PC-3 (cell line): ENCODE results near the gene CDH22. TPM values are rescaled to one million over a fixed set of nuclear protein-coding genes. Genes with fewer than 3 reads are reported as not detected.

Source experiments
- ATAC-seq: fragments of 200-7000 bp; cut with Tn5 transposase; 2 replicates; pipeline ENCODE4 v1.9.1; 2020; ENCODE audit warnings: mild to moderate bottlenecking, moderate library complexity
- BruUV-seq: library from RNA; stranded (reverse); fragments of 400-500 nt; replicated peaks from 2 replicates; lab custom pipeline; 2021; lab: Mats Ljungman, UMichigan
- CTCF ChIA-PET: fragments of 300-600 bp; sonication (Branson Sonifier 250); formaldehyde crosslinking; loops from one replicate; lab custom pipeline; 2022; ENCODE audit warnings: antibody characterized with exemption; lab: Charles Lee
- POLR2A ChIA-PET: fragments of 300-600 bp; sonication (Branson Sonifier 250); formaldehyde crosslinking; loops from one replicate; lab custom pipeline; 2022; ENCODE audit warnings: antibody characterized with exemption; ENCODE audit not compliant: unreplicated experiment; lab: Charles Lee
- DNase-seq: peaks from one replicate; pipeline ENCODE4 v3.0.0-alpha.2; 2015
- H2AFZ ChIP-seq: fragments of 300-600 bp; sonication (generic); 2 replicates; pipeline ENCODE4 v1.6.0; 2016; ENCODE audit warnings: antibody characterized with exemption, low read length
- H3F3A ChIP-seq: fragments of 300-600 bp; sonication (generic); one replicate; pipeline ENCODE4 v1.6.0; 2017; ENCODE audit warnings: antibody characterized with exemption, low read length, control low read depth, mild to moderate bottlenecking; ENCODE audit not compliant: unreplicated experiment
- H3K27ac ChIP-seq: fragments of 300-600 bp; sonication (generic); 2 replicates; pipeline ENCODE4 v1.5.1; 2016; ENCODE audit warnings: mild to moderate bottlenecking, low read length
- H3K27me3 ChIP-seq: fragments of 300-600 bp; sonication (generic); 2 replicates; pipeline ENCODE4 v1.6.1; 2016; ENCODE audit warnings: low read length, mixed read lengths
- H3K36me3 ChIP-seq: fragments of 300-600 bp; sonication (generic); 2 replicates; pipeline ENCODE4 v1.6.1; 2016; ENCODE audit warnings: low read depth, mixed run types, low read length, mixed read lengths
- H3K4me1 ChIP-seq: fragments of 300-600 bp; sonication (generic); 2 replicates; pipeline ENCODE4 v1.5.1; 2016; ENCODE audit warnings: low read length; ENCODE audit not compliant: insufficient read depth
- H3K4me2 ChIP-seq: fragments of 300-600 bp; sonication (generic); 2 replicates; pipeline ENCODE4 v1.6.0; 2016; ENCODE audit warnings: low read length
- H3K4me3 ChIP-seq: fragments of 300-600 bp; sonication (generic); 2 replicates; pipeline ENCODE4 v1.5.1; 2016; ENCODE audit warnings: mild to moderate bottlenecking, low read length, mixed read lengths
- H3K79me2 ChIP-seq: fragments of 300-600 bp; sonication (generic); 2 replicates; pipeline ENCODE4 v1.6.1; 2017; ENCODE audit warnings: low read length, mixed read lengths
- H3K9ac ChIP-seq: fragments of 300-600 bp; sonication (generic); 2 replicates; pipeline ENCODE4 v1.6.0; 2016; ENCODE audit warnings: mild to moderate bottlenecking, low read length
- H3K9me2 ChIP-seq: fragments of 300-600 bp; sonication (generic); replicated peaks from 2 replicates; pipeline ENCODE4 v1.6.1; 2016; ENCODE audit warnings: mixed run types, low read length, mixed read lengths
- H3K9me3 ChIP-seq: fragments of 300-600 bp; sonication (generic); 2 replicates; pipeline ENCODE4 v1.6.1; 2016; ENCODE audit warnings: low read length, mixed read lengths
- H4K20me1 ChIP-seq: fragments of 300-600 bp; sonication (generic); 2 replicates; pipeline ENCODE4 v1.6.1; 2016; ENCODE audit warnings: low read length, mixed read lengths
- EZH2 ChIP-seq: fragments of 300-600 bp; sonication (generic); IDR thresholded peaks from one replicate; pipeline ENCODE4 v1.6.1; 2017; ENCODE audit warnings: antibody characterized with exemption, mild to moderate bottlenecking, low read length; ENCODE audit not compliant: unreplicated experiment
- EZH2phosphoT487 ChIP-seq: fragments of 300-600 bp; sonication (generic); IDR thresholded peaks from 2 replicates; pipeline ENCODE4 v1.6.1; 2018; ENCODE audit warnings: mild to moderate bottlenecking, antibody characterized with exemption, low read length, borderline replicate concordance
- intact Hi-C: fragments of 100-400 bp; cut with micrococcal nuclease; formaldehyde crosslinking; loops from 2 replicates; pipeline ENCODE4 v1.9.0; 2023
- total RNA-seq: library from RNA; depleted of rRNA; stranded (reverse); fragments of >200 nt; gene quantifications from 2 replicates; pipeline ENCODE4 v1.2.3, GENCODE V29; 2014
- TF ChIP-seq, protein P1 (sequence below): fragments of 300-600 bp; sonication (generic); conservative IDR thresholded peaks from 2 replicates; pipeline ENCODE4 v1.5.1; 2017; ENCODE audit warnings: antibody characterized with exemption, low read depth, mild to moderate bottlenecking, low read length

CDH22 gene
- total RNA-seq, 1 experiment from 2014 or later: not detected

GRCh38 chr20:46267108-46268105 is 40.9 kb downstream of the CDH22 start:
- H3K4me3 ChIP-seq: no peak overlapping the region
- no peak for DNase-seq
- TF ChIP-seq EZH2 (no peak), EZH2phosphoT487 (no peak)
- TF ChIP-seq, protein P1, sequence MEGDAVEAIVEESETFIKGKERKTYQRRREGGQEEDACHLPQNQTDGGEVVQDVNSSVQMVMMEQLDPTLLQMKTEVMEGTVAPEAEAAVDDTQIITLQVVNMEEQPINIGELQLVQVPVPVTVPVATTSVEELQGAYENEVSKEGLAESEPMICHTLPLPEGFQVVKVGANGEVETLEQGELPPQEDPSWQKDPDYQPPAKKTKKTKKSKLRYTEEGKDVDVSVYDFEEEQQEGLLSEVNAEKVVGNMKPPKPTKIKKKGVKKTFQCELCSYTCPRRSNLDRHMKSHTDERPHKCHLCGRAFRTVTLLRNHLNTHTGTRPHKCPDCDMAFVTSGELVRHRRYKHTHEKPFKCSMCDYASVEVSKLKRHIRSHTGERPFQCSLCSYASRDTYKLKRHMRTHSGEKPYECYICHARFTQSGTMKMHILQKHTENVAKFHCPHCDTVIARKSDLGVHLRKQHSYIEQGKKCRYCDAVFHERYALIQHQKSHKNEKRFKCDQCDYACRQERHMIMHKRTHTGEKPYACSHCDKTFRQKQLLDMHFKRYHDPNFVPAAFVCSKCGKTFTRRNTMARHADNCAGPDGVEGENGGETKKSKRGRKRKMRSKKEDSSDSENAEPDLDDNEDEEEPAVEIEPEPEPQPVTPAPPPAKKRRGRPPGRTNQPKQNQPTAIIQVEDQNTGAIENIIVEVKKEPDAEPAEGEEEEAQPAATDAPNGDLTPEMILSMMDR: no peak
- no peaks in the 10 kb centered on the region for H3K36me3 ChIP-seq
- H3K9me2 ChIP-seq: no peaks in the 10 kb centered on the region
- H3K27me3 ChIP-seq: peaks cover 26% of the 10 kb centered on the region; the same call in 1 of the 2 replicates
- H3K79me2 ChIP-seq: no peaks in the 10 kb centered on the region
- no peak for ATAC-seq
- no peaks in the 10 kb centered on the region for H4K20me1 ChIP-seq
- no peaks in the 10 kb centered on the region for H3F3A ChIP-seq
- H3K27ac ChIP-seq: no peak overlapping the region
- POLR2A ChIA-PET: no interaction called here
- CTCF ChIA-PET: no interaction called here
- intact Hi-C loops: no loop called here
- H3K4me1 ChIP-seq: no peaks in the 10 kb centered on the region
- no peak overlapping the region for H2AFZ ChIP-seq
- no peak overlapping the region for H3K4me2 ChIP-seq
- no TSS peak for BruUV-seq
- H3K9me3 ChIP-seq: no peaks in the 10 kb centered on the region
- no peak overlapping the region for H3K9ac ChIP-seq

DNA sequence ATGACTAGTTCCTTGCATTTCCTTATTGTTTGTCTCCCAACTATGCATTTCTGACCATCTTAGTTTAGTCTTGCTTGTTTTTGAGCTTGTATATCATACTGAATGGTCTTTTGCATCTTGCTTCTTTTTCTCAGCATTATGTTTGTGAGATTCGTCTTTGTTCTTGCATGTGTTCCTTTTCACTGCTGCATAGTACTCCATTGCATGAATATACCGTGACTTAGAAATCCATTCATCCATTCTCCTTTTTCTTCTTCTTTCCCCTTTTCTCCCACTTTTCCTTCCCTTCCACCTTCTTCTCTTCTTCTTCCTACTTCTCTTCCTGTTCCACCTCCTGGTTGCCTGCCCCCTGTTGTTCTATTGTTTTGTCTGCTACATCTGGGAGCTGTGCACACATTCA is 42.8 kb downstream of the CDH22 start:
- Histone ChIP-seq H2AFZ (no peak overlapping the region), H3K9me2 (no peaks in the 10 kb centered on the region), H3K27me3 (peaks cover 17% of the 10 kb centered on the region; the same call in 1 of the 2 replicates), H3K9ac (no peak overlapping the region), H3K79me2 (no peaks in the 10 kb centered on the region), H3K27ac (no peak overlapping the region), H3K36me3 (no peaks in the 10 kb centered on the region), H3K4me2 (no peak overlapping the region), H3K4me1 (no peaks in the 10 kb centered on the region), H3K4me3 (no peak overlapping the region), H3F3A (no peaks in the 10 kb centered on the region), H4K20me1 (no peaks in the 10 kb centered on the region), H3K9me3 (no peaks in the 10 kb centered on the region)
- ChIA-PET CTCF (no interaction called here), POLR2A (no interaction called here)
- TF ChIP-seq EZH2phosphoT487: no peak
- TF ChIP-seq, protein P1: no peak
- TF ChIP-seq EZH2: no peak
- DNase-seq (no peak), ATAC-seq (no peak)
- intact Hi-C loops: no loop called here
- no TSS peak for BruUV-seq
